NK-92 (cell line): Measurements from ENCODE around the gene RDH16.
"Not testable (repeated sequence)": the region's sequence is repeated elsewhere in the genome, so short reads cannot be mapped to it uniquely, and the experiment has no call there.

Experiments
- DNase-seq: peaks from one replicate; lab custom pipeline; 2025; ENCODE audit not compliant: unreplicated experiment; lab: John Stamatoyannopoulos, UW

RDH16 gene

GRCh38 chr12:56989861-56990610 is 32.6 kb upstream of the RDH16 start:
- no peak for DNase-seq

DNA sequence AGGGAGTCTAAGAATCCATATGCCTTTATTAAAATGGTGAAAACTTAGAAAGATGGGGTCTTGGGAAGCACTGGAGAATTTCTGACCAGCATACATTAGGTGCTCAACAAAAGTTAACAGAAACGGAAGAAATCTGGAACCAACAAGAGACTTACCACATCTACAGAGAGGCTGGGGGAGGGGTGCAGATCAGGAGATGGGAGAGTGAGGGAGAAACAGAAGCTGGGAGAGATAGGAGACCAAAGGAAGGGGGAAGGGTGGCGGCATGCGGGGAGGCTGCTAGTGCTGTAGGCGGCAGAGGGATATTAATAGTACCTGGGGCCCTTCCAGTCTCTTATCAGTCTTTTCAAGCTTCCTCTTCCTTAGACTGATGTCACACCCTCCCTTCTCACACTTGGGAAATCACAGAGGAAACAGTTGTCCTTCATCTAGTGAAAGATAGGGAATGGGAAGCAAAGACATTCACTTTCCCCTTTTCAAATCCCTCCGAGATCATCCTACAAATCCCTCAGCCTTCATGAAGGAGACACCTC is 30.9 kb upstream of the RDH16 start:
- DNase-seq, result no peak

- DNase-seq, result no peak
Observed at GRCh38 chr12:56987551-56988053, 30.2 kb upstream of the RDH16 start.

GRCh38 chr12:56987011-56987410 is 29.6 kb upstream of the RDH16 start:
- DNase-seq, result no peak

GRCh38 chr12:56985714-56986113 is 28.3 kb upstream of the RDH16 start:
- DNase-seq, result not testable (repeated sequence)

DNA sequence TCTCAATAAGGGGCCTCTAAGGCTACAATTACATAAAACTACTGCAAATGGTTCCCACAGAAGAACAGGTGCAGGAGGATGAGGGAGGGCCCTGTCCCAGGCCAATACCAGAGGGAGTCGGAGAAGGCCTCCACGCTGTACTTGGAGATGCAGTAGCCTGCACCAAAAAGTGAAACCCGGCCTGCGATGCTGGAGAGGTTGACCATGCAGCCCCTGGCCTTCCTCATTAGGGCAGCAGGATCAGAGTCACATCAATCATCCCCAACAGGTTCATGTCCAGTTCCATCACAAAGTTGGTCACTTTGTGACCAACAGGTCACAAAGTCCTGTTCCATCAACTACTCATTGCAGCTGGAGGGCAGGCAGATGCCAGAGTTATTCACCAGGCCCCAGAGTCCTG is 26.0 kb upstream of the RDH16 start:
- DNase-seq, result no peak

GRCh38 chr12:56982578-56983236 is 25.3 kb upstream of the RDH16 start:
- not testable (repeated sequence) for DNase-seq

GRCh38 chr12:56980941-56981530 is 23.6 kb upstream of the RDH16 start:
- no peak for DNase-seq

DNA sequence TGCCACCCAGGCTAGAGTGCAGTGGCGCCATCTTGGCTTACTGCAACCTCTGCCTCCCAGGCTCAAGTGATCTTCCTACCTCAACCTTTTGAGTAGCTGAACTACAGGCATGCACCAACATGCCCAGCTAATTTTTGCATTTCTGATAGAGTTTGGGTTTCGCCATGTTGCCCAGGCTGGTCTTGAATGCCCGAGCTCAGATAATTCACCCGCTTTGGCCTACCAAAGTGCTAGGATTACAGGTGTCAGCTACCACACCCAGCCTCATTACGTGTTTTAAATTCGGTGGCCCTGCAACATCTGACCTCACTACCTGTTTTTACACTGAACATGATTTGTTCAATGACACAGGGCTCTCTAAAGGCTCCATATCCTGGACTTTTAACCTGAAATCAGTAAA is 22.9 kb upstream of the RDH16 start:
- DNase-seq, result no peak

GRCh38 chr12:56979628-56980027 is 22.2 kb upstream of the RDH16 start:
- no peak for DNase-seq

DNA sequence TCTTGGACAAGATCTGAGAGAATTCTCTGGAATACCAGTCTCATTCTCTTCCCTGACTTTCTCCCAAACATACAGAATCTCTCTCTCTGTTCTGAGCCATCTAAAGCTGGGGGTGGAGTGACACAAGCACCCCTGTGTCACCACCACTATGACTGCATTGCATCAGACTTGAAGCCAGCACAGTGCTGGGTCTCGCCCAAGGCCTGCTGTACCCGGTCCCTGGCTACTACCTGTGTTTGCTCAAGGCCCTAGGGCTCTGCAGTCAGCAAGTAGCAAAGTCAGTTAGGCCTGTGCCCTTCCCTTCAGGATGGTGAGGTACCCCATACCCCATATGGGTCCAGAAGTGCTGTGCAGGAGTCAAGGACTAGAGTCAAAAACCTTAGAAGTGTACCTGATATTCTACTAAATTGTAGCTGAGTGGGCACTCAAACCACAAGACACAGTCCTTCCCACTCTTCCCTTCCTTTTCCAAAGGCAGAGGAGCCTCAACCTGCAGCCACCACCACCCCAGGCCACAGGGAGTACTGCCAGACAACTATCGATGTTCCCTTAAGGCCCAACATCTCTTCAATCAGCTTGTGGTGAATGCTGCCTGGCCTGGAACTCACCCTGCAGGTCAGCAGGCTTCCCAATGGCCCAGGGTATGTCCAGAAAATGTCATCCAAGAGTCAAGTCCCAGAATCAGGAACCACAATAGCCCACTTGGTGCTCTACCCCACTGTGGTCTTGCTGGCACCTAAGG is 21.2 kb upstream of the RDH16 start:
- no peak for DNase-seq

- not testable (repeated sequence) for DNase-seq
Observed at GRCh38 chr12:56977361-56977760, 20.0 kb upstream of the RDH16 start.

DNA sequence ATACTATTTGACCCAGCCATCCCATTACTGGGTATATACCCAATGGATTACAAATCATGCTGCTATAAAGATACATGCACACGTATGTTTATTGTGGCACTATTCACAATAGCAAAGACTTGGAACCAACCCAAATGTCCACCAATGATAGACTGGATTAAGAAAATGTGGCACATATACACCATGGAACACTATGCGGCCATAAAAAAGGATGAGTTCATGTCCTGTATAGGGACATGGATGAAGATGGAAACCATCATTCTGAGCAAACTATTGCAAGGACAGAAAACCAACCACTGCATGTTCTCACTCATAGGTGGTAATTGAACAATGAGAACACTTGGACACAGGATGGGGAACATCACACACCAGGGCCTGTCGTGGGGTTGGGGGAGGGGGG is 16.8 kb upstream of the RDH16 start:
- not testable (repeated sequence) for DNase-seq

GRCh38 chr12:56968910-56969309 is 11.5 kb upstream of the RDH16 start:
- DNase-seq, result not testable (repeated sequence)

DNA sequence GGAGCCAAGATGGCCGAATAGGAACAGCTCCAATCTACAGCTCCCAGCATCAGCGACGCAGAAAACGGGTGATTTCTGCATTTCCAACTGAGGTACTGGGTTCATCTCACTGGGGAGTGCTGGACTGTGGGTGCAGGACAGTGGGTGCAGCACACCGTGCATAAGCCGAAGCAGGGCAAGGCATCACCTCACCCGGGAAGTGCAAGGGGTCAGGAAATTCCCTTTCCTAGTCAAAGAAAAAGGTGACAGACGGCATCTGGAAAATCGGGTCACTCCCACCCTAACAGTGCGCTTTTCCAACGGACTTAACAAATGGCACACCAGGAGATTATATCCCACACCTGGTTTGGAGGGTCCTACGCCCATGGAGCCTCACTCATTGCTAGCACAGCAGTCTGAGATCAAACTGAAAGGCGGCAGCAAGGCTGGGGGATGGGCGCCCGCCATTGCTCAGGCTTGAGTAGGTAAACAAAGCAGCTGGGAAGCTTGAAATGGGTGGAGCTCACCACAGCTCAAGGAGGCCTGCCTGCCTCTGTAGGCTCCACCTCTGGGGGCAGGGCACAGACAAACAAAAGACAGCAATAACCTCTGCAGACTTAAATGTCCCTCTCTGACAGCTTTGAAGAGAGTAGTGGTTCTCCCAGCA is 8.7 kb upstream of the RDH16 start:
- not testable (repeated sequence) for DNase-seq

DNA sequence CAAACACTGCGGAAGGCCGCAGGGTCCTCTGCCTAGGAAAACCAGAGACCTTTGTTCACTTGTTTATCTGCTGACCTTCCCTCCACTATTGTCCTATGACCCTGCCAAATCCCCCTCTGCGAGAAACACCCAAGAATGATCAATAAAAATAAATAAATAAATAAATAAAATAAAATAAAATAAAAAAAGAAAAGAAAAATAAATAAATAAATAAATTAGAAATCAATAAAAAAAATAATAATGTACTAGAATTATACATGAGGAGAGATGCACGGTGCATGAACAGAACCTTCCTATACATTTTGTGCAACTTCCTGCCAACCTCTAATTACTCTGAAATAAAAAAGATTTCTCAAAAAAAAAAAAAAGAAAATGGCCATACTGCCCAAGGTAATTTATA is 7.7 kb upstream of the RDH16 start:
- DNase-seq, result not testable (repeated sequence)

DNA sequence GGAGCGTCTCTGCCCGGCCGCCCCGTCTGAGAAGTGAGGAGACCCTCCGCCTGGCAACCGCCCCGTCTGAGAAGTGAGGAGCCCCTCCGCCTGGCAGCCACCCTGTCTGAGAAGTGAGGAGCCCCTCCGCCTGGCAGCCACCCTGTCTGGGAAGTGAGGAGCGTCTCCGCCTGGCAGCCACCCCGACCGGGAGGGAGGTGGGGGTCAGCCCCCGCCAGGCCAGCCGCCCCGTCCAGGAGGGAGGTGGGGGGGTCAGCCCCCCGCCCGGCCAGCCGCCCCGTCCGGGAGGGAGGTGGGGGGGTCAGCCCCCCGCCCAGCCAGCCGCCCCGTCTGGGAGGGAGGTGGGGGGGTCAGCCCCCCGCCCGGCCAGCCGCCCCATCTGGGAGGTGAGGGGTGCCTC is 6.1 kb upstream of the RDH16 start:
- not testable (repeated sequence) for DNase-seq

DNA sequence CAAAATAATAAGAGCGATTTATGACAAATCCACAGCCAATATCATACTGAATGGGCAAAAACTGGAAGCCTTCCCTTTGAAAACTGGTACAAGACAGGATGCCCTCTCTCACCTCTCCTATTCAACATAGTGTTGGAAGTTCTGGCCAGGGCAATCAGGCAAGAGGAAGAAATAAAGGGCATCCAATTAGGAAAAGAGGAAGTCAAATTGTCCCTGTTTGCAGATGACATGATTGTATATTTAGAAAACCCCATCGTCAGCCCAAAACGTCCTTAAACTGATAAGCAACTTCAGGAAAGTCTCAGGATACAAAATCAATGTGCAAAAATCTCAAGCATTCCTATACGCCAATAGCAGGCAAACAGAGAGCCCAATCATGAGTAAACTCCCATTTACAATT is 4.8 kb upstream of the RDH16 start:
- not testable (repeated sequence) for DNase-seq

DNA sequence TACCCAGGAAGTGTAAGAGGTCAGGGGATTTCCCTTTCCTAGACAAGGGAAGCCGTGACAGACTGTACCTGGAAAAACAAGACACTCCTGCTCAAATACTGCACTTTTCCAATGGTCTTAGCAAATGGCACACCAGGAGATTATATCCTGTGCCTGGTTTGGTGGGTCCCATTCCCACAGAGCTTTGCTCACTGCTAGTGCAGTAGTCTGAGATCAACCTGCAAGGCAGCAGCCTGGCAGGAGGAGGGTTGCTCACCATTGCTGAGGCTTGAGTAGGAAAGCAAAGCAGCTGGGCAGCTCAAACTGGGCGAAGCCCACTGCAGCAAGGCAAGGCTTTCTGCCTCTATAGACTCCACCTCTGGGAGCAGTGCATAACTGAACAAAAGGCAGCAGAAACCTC is 1.0 kb upstream of the RDH16 start:
- no peak for DNase-seq

DNA sequence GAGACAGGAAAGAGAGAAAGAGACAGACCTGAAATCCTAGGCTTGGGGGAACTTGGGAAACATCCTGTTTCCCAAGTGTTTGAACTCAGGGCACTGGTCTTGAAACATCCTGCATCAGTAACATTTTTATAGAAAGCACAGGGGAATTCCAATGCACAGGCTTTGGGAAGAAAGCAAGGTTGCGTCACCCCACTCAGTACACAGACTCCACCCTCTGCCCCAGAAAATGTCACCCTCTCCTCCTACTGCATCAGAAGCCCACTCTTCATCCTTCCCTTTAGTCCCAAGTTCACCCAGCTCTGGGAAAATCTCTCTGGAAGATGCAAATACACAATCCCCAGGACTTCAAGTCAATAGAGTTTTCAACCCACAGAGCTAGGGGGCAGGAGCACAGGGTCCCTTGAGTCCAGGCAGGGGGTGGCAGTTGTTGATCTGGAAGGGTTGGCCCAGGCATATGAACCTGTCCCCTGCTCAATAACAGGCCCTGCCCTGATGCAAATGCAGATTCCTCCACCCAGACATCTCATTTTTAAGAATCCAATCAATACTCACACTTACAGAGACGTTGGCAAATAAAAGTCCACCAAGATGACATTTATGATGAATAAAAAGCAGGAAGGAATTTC is 1.7 kb downstream of the RDH16 start:
- no peak for DNase-seq
